ENCODE results near the gene TAAR9. TPM values are rescaled to one million over a fixed set of nuclear protein-coding genes. Genes with fewer than 3 reads are reported as not detected.

The TAAR9 gene
- total RNA-seq: not detected
- polyA plus RNA-seq: not detected

GRCh38 chr6:132537977-132538376 is at the start of gene TAAR9:
Gene TAAR9 (plus strand): TSS chr6:132538277. CDS start chr6:132538290, 13 bp downstream.
- TF ChIP-seq EP300 (IDR thresholded peaks at IDR 0.05) (no peak), POLR2AphosphoS5 (IDR thresholded peaks at IDR 0.05) (no peak), POLR2A (IDR thresholded peaks at IDR 0.05) (no peak), CTCF (IDR thresholded peaks at IDR 0.05) (no peak)
- DNase-seq: no peak
- intact Hi-C loops (cut with DNase I): loop anchor here (10.0 kb wide), 2 partner anchors 257 to 1017 kb away; partner anchors contain the start of gene SLC18B1
- Histone ChIP-seq H3K4me3 (no peak within 1 kb of the TSS), H3K9me3 (no peaks in the 10 kb centered on the region), H3K36me3 (no peaks in the 10 kb centered on the region), H3K27me3 (peaks cover 0 to 4% (median 0%) of the 10 kb centered on the region in 3 donors), H3K27ac (no peak within 1 kb of the TSS), H3K4me1 (no peaks in the 10 kb centered on the region)
- WGBS, 2 donors: 76 to 86% methylated on average over 4 of the region's 4 CpGs

GRCh38 chr6:132489376-132489775 is 48.7 kb upstream of the TAAR9 start:
- no peak for DNase-seq
- intact Hi-C loops (cut with DNase I): loop anchor here (10.0 kb wide), 1 partner anchor 575 kb away; no protein-coding TSS in a partner anchor
- peaks cover 0 to 30% (median 25%) of the 10 kb centered on the region in 4 donors for H3K4me1 ChIP-seq
- TF ChIP-seq POLR2A (IDR thresholded peaks at IDR 0.05): no peak
- no peak for TF ChIP-seq POLR2AphosphoS5 (IDR thresholded peaks at IDR 0.05)
- TF ChIP-seq CTCF (IDR thresholded peaks at IDR 0.05): no peak
- TF ChIP-seq EP300 (IDR thresholded peaks at IDR 0.05): no peak
- H3K4me3 ChIP-seq: no peak overlapping the region
- no peaks in the 10 kb centered on the region for H3K27me3 ChIP-seq
- H3K36me3 ChIP-seq: no peaks in the 10 kb centered on the region
- H3K9me3 ChIP-seq: no peaks in the 10 kb centered on the region
- 93 to 94% methylated on average over 4 of the region's 4 CpGs for WGBS, 2 donors
- H3K27ac ChIP-seq: peak overlapping the region in 1 of 4 donors; percentile 27

GRCh38 chr6:132490024-132490423 is 48.1 kb upstream of the TAAR9 start:
- peak; percentile 69 for DNase-seq
- no peaks in the 10 kb centered on the region for H3K36me3 ChIP-seq
- H3K9me3 ChIP-seq: no peaks in the 10 kb centered on the region
- intact Hi-C loops (cut with DNase I): loop anchor here (10.0 kb wide), 1 partner anchor 545 kb away; no protein-coding TSS in a partner anchor
- peaks cover 0 to 33% (median 23%) of the 10 kb centered on the region in 4 donors for H3K4me1 ChIP-seq
- peak in 1 of 4 donors; percentile 18 for TF ChIP-seq POLR2AphosphoS5 (IDR thresholded peaks at IDR 0.05)
- TF ChIP-seq EP300 (IDR thresholded peaks at IDR 0.05): no peak
- no peak for TF ChIP-seq CTCF (IDR thresholded peaks at IDR 0.05)
- no peak for TF ChIP-seq POLR2A (IDR thresholded peaks at IDR 0.05)
- no peak overlapping the region for H3K4me3 ChIP-seq
- H3K27ac ChIP-seq: peak overlapping the region in 3 of 4 donors; percentile 2 to 33 (median 27)
- H3K27me3 ChIP-seq: no peaks in the 10 kb centered on the region
- 55 to 71% methylated on average over 6 of the region's 6 CpGs for WGBS, 2 donors

GRCh38 chr6:132490478-132491204 is 47.4 kb upstream of the TAAR9 start:
- WGBS, 2 donors: 77 to 90% methylated on average over 10 of the region's 10 CpGs
- H3K4me3 ChIP-seq: no peak overlapping the region
- intact Hi-C loops (cut with DNase I): loop anchor here (10.0 kb wide), 1 partner anchor 546 kb away; no protein-coding TSS in a partner anchor
- no peak for DNase-seq
- no peaks in the 10 kb centered on the region for H3K36me3 ChIP-seq
- H3K4me1 ChIP-seq: peaks cover 0 to 39% (median 26%) of the 10 kb centered on the region in 4 donors
- no peaks in the 10 kb centered on the region for H3K27me3 ChIP-seq
- H3K9me3 ChIP-seq: no peaks in the 10 kb centered on the region
- peak overlapping the region in 3 of 4 donors; percentile 2 to 33 (median 27) for H3K27ac ChIP-seq
- no peak for TF ChIP-seq EP300 (IDR thresholded peaks at IDR 0.05)
- no peak for TF ChIP-seq POLR2AphosphoS5 (IDR thresholded peaks at IDR 0.05)
- no peak for TF ChIP-seq CTCF (IDR thresholded peaks at IDR 0.05)
- no peak for TF ChIP-seq POLR2A (IDR thresholded peaks at IDR 0.05)

All from sigmoid colon (tissue), 7 donors.